HepG2 (cell line): ENCODE measurements around the gene MGAT5. TPM values are rescaled to one million over a fixed set of nuclear protein-coding genes. Genes with fewer than 3 reads are reported as not detected.

Source experiments
- ATAC-seq: fragments of 200-7000 bp; cut with Tn5 transposase; 3 replicates; pipeline ENCODE4 v1.9.1; 2020; ENCODE audit warnings: mild to moderate bottlenecking, moderate library complexity
- BruUV-seq: library from RNA; stranded (reverse); fragments of 400-500 nt; replicated peaks from 2 replicates; lab custom pipeline; 2021; lab: Mats Ljungman, UMichigan
- CTCF ChIA-PET: fragments of 300-600 bp; formaldehyde crosslinking; extraction: SDS; loops from one replicate; lab custom pipeline; 2021; ENCODE audit warnings: low total read pairs, inconsistent platforms, low intra/inter-chr PET ratio; lab: Yijun Ruan, JAX
- POLR2A ChIA-PET: fragments of 350-600 bp; sonication (Branson Sonifier 250); formaldehyde crosslinking; loops from one replicate; lab custom pipeline; 2020; ENCODE audit warnings: antibody characterized with exemption, inconsistent platforms; lab: Yijun Ruan, JAX
- DNase-seq: peaks from one replicate; pipeline ENCODE4 v3.0.0-alpha.2; 2015; ENCODE audit warnings: low spot score
- FAIRE-seq: peaks from 3 replicates; lab custom pipeline; 2011; peaks lifted over from hg19 to GRCh38; lab: Jason Lieb, UNC
- H2AFZ ChIP-seq: one replicate; pipeline ENCODE4 v1.6.1; 2011; ENCODE audit warnings: low read length, inconsistent platforms
- H3K27ac ChIP-seq: fragments of 300-600 bp; 3 replicates; pipeline ENCODE4 v1.8.0; 2011; ENCODE audit warnings: mixed run types, mild to moderate bottlenecking, mixed read lengths, low read length, inconsistent platforms; ENCODE audit not compliant: insufficient read depth; ENCODE audit errors: extremely low read length
- H3K27me3 ChIP-seq, 2 experiments: fragments of 200-600 bp in 1 of 2; 2 replicates in 1 of 2; 3 replicates in 1 of 2; pipeline versions ENCODE4 v1.6.0 to v1.8.0; 2011; ENCODE audit warnings: low read length in 2 of 2, mild to moderate bottlenecking in 2 of 2, moderate library complexity in 2 of 2, inconsistent platforms in 1 of 2; ENCODE audit not compliant: insufficient read depth in 2 of 2, control insufficient read depth in 1 of 2
- H3K36me3 ChIP-seq, 2 experiments: fragments of 200-600 bp in 1 of 2; replicated peaks in 1 of 2; 2 replicates in 1 of 2; 3 replicates in 1 of 2; pipeline versions ENCODE4 v1.5.1 to v1.8.0; 2011; ENCODE audit warnings: low read length in 2 of 2, inconsistent platforms in 1 of 2; ENCODE audit not compliant: insufficient read depth in 2 of 2, control insufficient read depth in 1 of 2
- H3K4me1 ChIP-seq: 2 replicates; pipeline ENCODE4 v1.5.1; 2012; ENCODE audit warnings: low read length, inconsistent platforms; ENCODE audit not compliant: insufficient read depth
- H3K4me2 ChIP-seq: 2 replicates; pipeline ENCODE4 v1.6.0; 2011; ENCODE audit warnings: low read depth, low read length, inconsistent platforms
- H3K4me3 ChIP-seq, 3 experiments: fragments of 200-600 bp in 1 of 3; sonication (generic), shearing (Covaris generic) in 1 of 3; replicated peaks in 1 of 3; 2 replicates each; pipeline ENCODE4 v1.5.1; 2011 to 2016; ENCODE audit warnings: low read length in 3 of 3, inconsistent platforms in 2 of 3, low read depth in 2 of 3, mild to moderate bottlenecking in 2 of 3, control low read depth in 1 of 3, mixed read lengths in 1 of 3; ENCODE audit not compliant: insufficient read depth in 1 of 3
- H3K79me2 ChIP-seq: one replicate; pipeline ENCODE4 v1.6.1; 2011; ENCODE audit warnings: low read length, inconsistent platforms; ENCODE audit not compliant: insufficient read depth
- H3K9ac ChIP-seq: 2 replicates; pipeline ENCODE4 v1.6.0; 2011; ENCODE audit warnings: mild to moderate bottlenecking, low read depth, low read length, inconsistent platforms; ENCODE audit not compliant: insufficient read depth
- H3K9me3 ChIP-seq: 2 replicates; pipeline ENCODE4 v1.5.1; 2012; ENCODE audit warnings: mild to moderate bottlenecking, low read length
- H4K20me1 ChIP-seq: 2 replicates; pipeline ENCODE4 v1.6.0; 2011; ENCODE audit warnings: inconsistent platforms, mild to moderate bottlenecking, low read length, moderate library complexity; ENCODE audit not compliant: insufficient read depth
- MAFK ChIP-seq, 2 experiments: IDR thresholded peaks in 1 of 2; conservative IDR thresholded peaks in 1 of 2; 2 replicates each; pipeline ENCODE4 v1.6.1; 2011; ENCODE audit warnings: improper control_type of control experiment in 2 of 2, low read length in 2 of 2
- TEAD3 ChIP-seq: optimal IDR thresholded peaks from 2 replicates; pipeline ENCODE3; 2016; ENCODE audit warnings: borderline replicate concordance
- YEATS4 ChIP-seq: sonication (generic); formaldehyde crosslinking; IDR thresholded peaks from 2 replicates; pipeline ENCODE4 v1.4.0; 2020; ENCODE audit warnings: missing genetic modification reagents, borderline replicate concordance
- ZBTB39 ChIP-seq: sonication (generic); formaldehyde crosslinking; IDR thresholded peaks from 2 replicates; pipeline ENCODE4 v1.5.0; 2020; ENCODE audit warnings: missing genetic modification reagents
- ZFAT ChIP-seq: sonication (generic); formaldehyde crosslinking; conservative IDR thresholded peaks from 2 replicates; pipeline ENCODE4 v1.8.1; 2023; ENCODE audit warnings: missing genetic modification reagents, inconsistent platforms
- ZNF318 ChIP-seq: sonication (generic); formaldehyde crosslinking; IDR thresholded peaks from 2 replicates; pipeline ENCODE4 v1.4.0; 2020; ENCODE audit warnings: mild to moderate bottlenecking, missing genetic modification reagents
- ZNF549 ChIP-seq: sonication (generic); formaldehyde crosslinking; IDR thresholded peaks from 2 replicates; pipeline ENCODE4 v1.5.0; 2020; ENCODE audit warnings: missing genetic modification reagents
- ZNF598 ChIP-seq: sonication (generic); formaldehyde crosslinking; IDR thresholded peaks from 2 replicates; pipeline ENCODE4 v1.5.1; 2020; ENCODE audit warnings: mild to moderate bottlenecking, missing genetic modification reagents, borderline replicate concordance
- WGBS: methylation state at CpG from one replicate; pipeline ENCODE4 v1.1.6; 2017; ENCODE audit warnings: low lambda C conversion rate; 5-methylcytosine and 5-hydroxymethylcytosine counted together
- in situ Hi-C: cut with HindIII; loops from 2 replicates; pipeline ENCODE4 v1.10.0; 2017; ENCODE audit warnings: low pct_unique_long_range_greater_than_20kb; ENCODE audit not compliant: extremely low pct_ligation_motif_present
- intact Hi-C: fragments of 100-400 bp; cut with micrococcal nuclease; formaldehyde crosslinking; loops from one replicate; pipeline ENCODE4 v1.10.0; 2022; ENCODE audit not compliant: unreplicated experiment
- polyA plus RNA-seq, 8 experiments: library from polyadenylated mRNA; depleted of rRNA in 3 of 8; stranded (reverse) in 7 of 8; unstranded in 1 of 8; fragments of >200 nt; fragmentation: Illumina TruSeq in 4 of 8; extraction: Trizol in 4 of 8; gene quantifications; 2 replicates each; pipeline versions ENCODE4 v1.2.1 to v1.2.3, GENCODE V29; 2011 to 2016; ENCODE audit warnings: low read depth in 4 of 8, missing spikeins in 1 of 8, mixed read lengths in 1 of 8; ENCODE audit not compliant: insufficient read depth in 1 of 8
- total RNA-seq, 5 experiments: library from RNA; depleted of rRNA; stranded (reverse); fragments of >200 nt; fragmentation: Illumina TruSeq; extraction: Trizol; gene quantifications; 2 replicates each; pipeline ENCODE4 v1.2.3, GENCODE V29; 2016; ENCODE audit warnings: low read depth in 1 of 5

MGAT5 gene
- total and polyA plus RNA-seq, 2 of the 13 experiments (the other 11 are each of a cell fraction or from before 2014, with no cell fraction given) = 33.1 to 60.2 TPM

- H3K4me2 ChIP-seq = no peak overlapping the region
- ATAC-seq (peak; percentile 89), DNase-seq (peak; percentile 61), FAIRE-seq (peak; percentile 80)
- no peak overlapping the region for H3K9ac ChIP-seq
- H2AFZ ChIP-seq = no peak overlapping the region
- CTCF ChIA-PET = no interaction called here
- peaks cover 8 to 47% of the 10 kb centered on the region in 2 experiments for H3K36me3 ChIP-seq
- H3K9me3 ChIP-seq = no peaks in the 10 kb centered on the region
- H3K79me2 ChIP-seq = no peaks in the 10 kb centered on the region
- no peak overlapping the region for H3K4me3 ChIP-seq
- no peaks in the 10 kb centered on the region for H3K27me3 ChIP-seq
- no peaks in the 10 kb centered on the region for H4K20me1 ChIP-seq
- intact Hi-C loops (no loop called here), in situ Hi-C loops (no loop called here)
- BruUV-seq = no TSS peak
- H3K4me1 ChIP-seq = peaks cover 20% of the 10 kb centered on the region
- peak; percentile 38 for TF ChIP-seq TEAD3 (CRISPR knock-in tag)
- no peak for TF ChIP-seq ZFAT
- POLR2A ChIA-PET = interaction anchor here (1.0 to 3.2 kb wide), 2 partner anchors 9 to 10 kb away, joined by 3 to 14 read pairs; no protein-coding TSS in a partner anchor
- WGBS = 14% methylated on average over 1 of the region's 1 CpG
- no peak overlapping the region for H3K27ac ChIP-seq
These were observed 148.5 kb downstream of the MGAT5 start for GRCh38 chr2:134402410-134402809.

GRCh38 chr2:134405611-134406081 is 151.8 kb downstream of the MGAT5 start:
- Histone ChIP-seq H3K4me1 (peaks cover 31% of the 10 kb centered on the region), H3K4me3 (no peak overlapping the region), H3K27me3 (no peaks in the 10 kb centered on the region), H4K20me1 (no peaks in the 10 kb centered on the region), H3K79me2 (peaks cover 5% of the 10 kb centered on the region), H3K9ac (no peak overlapping the region), H3K36me3 (peaks cover 8 to 46% of the 10 kb centered on the region in 2 experiments), H3K9me3 (no peaks in the 10 kb centered on the region), H3K4me2 (no peak overlapping the region), H2AFZ (no peak overlapping the region), H3K27ac (no peak overlapping the region)
- DNase-seq = no peak
- no peak for ATAC-seq
- intact Hi-C loops (no loop called here), in situ Hi-C loops (no loop called here)
- no peak for FAIRE-seq
- POLR2A ChIA-PET = no interaction called here
- CTCF ChIA-PET = no interaction called here
- no TSS peak for BruUV-seq
- 100% methylated on average over 3 of the region's 3 CpGs for WGBS
- TF ChIP-seq YEATS4 (no peak), ZBTB39 (CRISPR knock-in tag) (no peak), ZNF549 (CRISPR knock-in tag) (no peak), ZNF598 (CRISPR knock-in tag) (no peak), ZNF318 (CRISPR knock-in tag) (no peak), MAFK (conservative IDR thresholded peaks at IDR 0.05 in 1 of 2, IDR thresholded peaks at IDR 0.05 in 1 of 2; ENCODE audit: low read length in 2 of 2) (0 out of 4 replicates have a peak, but pooled peaks have one; percentile 8 to 16)
